Measurements from ENCODE around the gene ORMDL1. TPM values are rescaled to one million over a fixed set of nuclear protein-coding genes. Genes with fewer than 3 reads are reported as not detected.

Gene ORMDL1
- total RNA-seq, 4 donors from 2014 or later = 27.5 to 133 (median 86.5) TPM

- DNase-seq = peak; percentile 28
- TF ChIP-seq, protein P1, sequence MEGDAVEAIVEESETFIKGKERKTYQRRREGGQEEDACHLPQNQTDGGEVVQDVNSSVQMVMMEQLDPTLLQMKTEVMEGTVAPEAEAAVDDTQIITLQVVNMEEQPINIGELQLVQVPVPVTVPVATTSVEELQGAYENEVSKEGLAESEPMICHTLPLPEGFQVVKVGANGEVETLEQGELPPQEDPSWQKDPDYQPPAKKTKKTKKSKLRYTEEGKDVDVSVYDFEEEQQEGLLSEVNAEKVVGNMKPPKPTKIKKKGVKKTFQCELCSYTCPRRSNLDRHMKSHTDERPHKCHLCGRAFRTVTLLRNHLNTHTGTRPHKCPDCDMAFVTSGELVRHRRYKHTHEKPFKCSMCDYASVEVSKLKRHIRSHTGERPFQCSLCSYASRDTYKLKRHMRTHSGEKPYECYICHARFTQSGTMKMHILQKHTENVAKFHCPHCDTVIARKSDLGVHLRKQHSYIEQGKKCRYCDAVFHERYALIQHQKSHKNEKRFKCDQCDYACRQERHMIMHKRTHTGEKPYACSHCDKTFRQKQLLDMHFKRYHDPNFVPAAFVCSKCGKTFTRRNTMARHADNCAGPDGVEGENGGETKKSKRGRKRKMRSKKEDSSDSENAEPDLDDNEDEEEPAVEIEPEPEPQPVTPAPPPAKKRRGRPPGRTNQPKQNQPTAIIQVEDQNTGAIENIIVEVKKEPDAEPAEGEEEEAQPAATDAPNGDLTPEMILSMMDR (IDR thresholded peaks at IDR 0.05) = peak; percentile 46 to 54 (median 49)
- no peak for TF ChIP-seq EP300 (IDR thresholded peaks at IDR 0.05; ENCODE audit: low read depth)
- no peak for TF ChIP-seq POLR2A (IDR thresholded peaks at IDR 0.05)
- TF ChIP-seq POLR2AphosphoS5 (IDR thresholded peaks at IDR 0.05) = no peak
- WGBS, 2 donors (ENCODE audit: low coverage in 1 of 2) = 70 to 83% methylated on average over 2 to 10 of the region's 10 CpGs
- peaks cover 0 to 3% (median 0%) of the 10 kb centered on the region in 4 donors for H3K4me1 ChIP-seq
- no peaks in the 10 kb centered on the region for H3K9me3 ChIP-seq
- no peaks in the 10 kb centered on the region for H3K27me3 ChIP-seq
- in situ Hi-C loops (cut with MboI; ENCODE audit: low pct_ligation_motif_present in 1 of 4, low pct_unique_long_range_greater_than_20kb in 1 of 4, low sequenced_read_pairs in 3 of 4) (loop anchor here in 1 of 4 donors (25.0 kb wide), 1 partner anchor 311 kb away; the partner anchor contains the start of gene MSTN), intact Hi-C loops (cut with DNase I; ENCODE audit: low total_unique reads) (no loop called here)
- no peak overlapping the region for H3K4me3 ChIP-seq
- peaks cover 0 to 24% (median 9%) of the 10 kb centered on the region in 4 donors for H3K36me3 ChIP-seq
- no peak overlapping the region for H3K27ac ChIP-seq
Observed at GRCh38 chr2:189751080-189751658, 33.0 kb downstream of the ORMDL1 start.

DNA sequence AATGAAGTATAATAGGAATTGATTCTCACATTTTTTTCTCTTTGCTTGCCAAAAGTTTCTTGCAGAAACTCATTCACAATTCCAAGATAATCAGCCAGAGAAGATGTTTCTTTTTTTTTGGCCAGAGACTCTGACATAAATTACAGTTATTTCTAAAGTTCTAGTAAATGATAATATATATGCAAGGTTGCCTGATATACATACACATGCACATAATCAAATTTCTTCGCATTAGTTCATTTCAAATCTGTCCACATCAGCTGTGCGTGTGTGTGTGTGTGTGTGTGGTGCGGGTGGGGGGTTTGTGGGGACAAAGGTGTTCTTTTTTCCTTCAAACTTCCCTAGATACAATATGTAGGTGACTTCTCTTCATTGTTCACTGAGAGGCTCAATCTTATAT lies 54.7 kb downstream of the ORMDL1 start:
- Histone ChIP-seq H3K27ac (no peak overlapping the region), H3K4me1 (no peaks in the 10 kb centered on the region), H3K27me3 (no peaks in the 10 kb centered on the region), H3K9me3 (no peaks in the 10 kb centered on the region), H3K36me3 (no peaks in the 10 kb centered on the region), H3K4me3 (no peak overlapping the region)
- no peak for TF ChIP-seq POLR2A (IDR thresholded peaks at IDR 0.05)
- TF ChIP-seq EP300 (IDR thresholded peaks at IDR 0.05; ENCODE audit: low read depth) = no peak
- no peak for TF ChIP-seq POLR2AphosphoS5 (IDR thresholded peaks at IDR 0.05)
- TF ChIP-seq, protein P1 (IDR thresholded peaks at IDR 0.05) = no peak
- 76 to 83% methylated on average over 2 to 3 of the region's 3 CpGs for WGBS, 2 donors (ENCODE audit: low coverage in 1 of 2)
- DNase-seq = no peak
- in situ Hi-C loops (cut with MboI; ENCODE audit: low pct_ligation_motif_present in 1 of 4, low pct_unique_long_range_greater_than_20kb in 1 of 4, low sequenced_read_pairs in 3 of 4) (no loop called here), intact Hi-C loops (cut with DNase I; ENCODE audit: low total_unique reads) (loop anchor here (5.0 kb wide), 1 partner anchor 138 kb away; no protein-coding TSS in a partner anchor)

- H3K27ac ChIP-seq = no peak overlapping the region
- H3K4me1 ChIP-seq = no peaks in the 10 kb centered on the region
- no peaks in the 10 kb centered on the region for H3K36me3 ChIP-seq
- intact Hi-C loops (cut with DNase I; ENCODE audit: low total_unique reads) (loop anchor here (5.0 kb wide), 1 partner anchor 140 kb away; no protein-coding TSS in a partner anchor), in situ Hi-C loops (cut with MboI; ENCODE audit: low pct_ligation_motif_present in 1 of 4, low pct_unique_long_range_greater_than_20kb in 1 of 4, low sequenced_read_pairs in 3 of 4) (no loop called here)
- H3K27me3 ChIP-seq = no peaks in the 10 kb centered on the region
- H3K9me3 ChIP-seq = no peaks in the 10 kb centered on the region
- TF ChIP-seq POLR2AphosphoS5 (IDR thresholded peaks at IDR 0.05) (no peak), EP300 (IDR thresholded peaks at IDR 0.05; ENCODE audit: low read depth) (no peak), POLR2A (IDR thresholded peaks at IDR 0.05) (no peak)
- TF ChIP-seq, protein P1 (IDR thresholded peaks at IDR 0.05) = no peak
- DNase-seq = no peak
- no peak overlapping the region for H3K4me3 ChIP-seq
Observed at GRCh38 chr2:189726849-189727248, 57.3 kb downstream of the ORMDL1 start.

- no peaks in the 10 kb centered on the region for H3K27me3 ChIP-seq
- no peaks in the 10 kb centered on the region for H3K4me1 ChIP-seq
- no peak for DNase-seq
- WGBS, 2 donors (ENCODE audit: low coverage in 1 of 2) = 95 to 100% methylated on average over 1 of the region's 1 CpG
- H3K27ac ChIP-seq = no peak overlapping the region
- no peak overlapping the region for H3K4me3 ChIP-seq
- TF ChIP-seq EP300 (IDR thresholded peaks at IDR 0.05; ENCODE audit: low read depth) = no peak
- no peaks in the 10 kb centered on the region for H3K9me3 ChIP-seq
- intact Hi-C loops (cut with DNase I; ENCODE audit: low total_unique reads) (loop anchor here (5.0 kb wide), 1 partner anchor 141 kb away; no protein-coding TSS in a partner anchor), in situ Hi-C loops (cut with MboI; ENCODE audit: low pct_ligation_motif_present in 1 of 4, low pct_unique_long_range_greater_than_20kb in 1 of 4, low sequenced_read_pairs in 3 of 4) (no loop called here)
- H3K36me3 ChIP-seq = no peaks in the 10 kb centered on the region
Observed at GRCh38 chr2:189726271-189726670, 57.9 kb downstream of the ORMDL1 start.

DNA sequence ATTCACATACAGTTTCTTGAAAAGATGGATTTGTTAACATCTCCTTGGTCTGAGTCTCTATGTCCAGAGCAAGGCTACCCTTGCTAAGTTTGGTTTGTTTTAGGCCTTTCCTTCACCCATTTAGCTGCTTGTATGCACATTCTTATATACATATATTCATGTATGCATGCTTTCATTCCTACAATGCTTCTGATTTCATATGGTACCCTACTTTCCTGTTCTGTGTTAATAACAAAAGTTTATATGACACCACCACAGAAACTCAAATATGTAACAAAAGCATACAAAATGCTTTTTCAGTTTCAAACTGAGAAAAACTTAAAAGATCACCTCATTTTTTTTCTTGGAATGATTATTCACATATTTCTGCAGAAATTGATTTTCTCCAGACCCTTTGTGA lies 60.9 kb downstream of the ORMDL1 start:
- TF ChIP-seq EP300 (IDR thresholded peaks at IDR 0.05; ENCODE audit: low read depth) (no peak), POLR2AphosphoS5 (IDR thresholded peaks at IDR 0.05) (no peak), POLR2A (IDR thresholded peaks at IDR 0.05) (no peak)
- TF ChIP-seq, protein P1 (IDR thresholded peaks at IDR 0.05) = no peak
- H3K36me3 ChIP-seq = no peaks in the 10 kb centered on the region
- in situ Hi-C loops (cut with MboI; ENCODE audit: low pct_ligation_motif_present in 1 of 4, low pct_unique_long_range_greater_than_20kb in 1 of 4, low sequenced_read_pairs in 3 of 4) = no loop called here
- H3K4me3 ChIP-seq = no peak overlapping the region
- no peaks in the 10 kb centered on the region for H3K4me1 ChIP-seq
- DNase-seq = no peak
- H3K9me3 ChIP-seq = no peaks in the 10 kb centered on the region
- intact Hi-C loops (cut with DNase I; ENCODE audit: low total_unique reads) = no loop called here
- H3K27me3 ChIP-seq = no peaks in the 10 kb centered on the region
- no peak overlapping the region for H3K27ac ChIP-seq

Measured in transverse colon (tissue), 4 donors.